Erythroblast (primary cell): Measurements from ENCODE around the gene DPP9.

ENCODE experiments used
- GATA1 ChIP-seq: IDR thresholded peaks from 2 replicates; pipeline ENCODE4 v1.6.1; 2011; ENCODE audit warnings: low read depth, mild to moderate bottlenecking, control low read depth, low read length, moderate library complexity
- POLR2A ChIP-seq: IDR thresholded peaks from 2 replicates; pipeline ENCODE4 v1.6.1; 2011; ENCODE audit warnings: mild to moderate bottlenecking, low read length

DNA sequence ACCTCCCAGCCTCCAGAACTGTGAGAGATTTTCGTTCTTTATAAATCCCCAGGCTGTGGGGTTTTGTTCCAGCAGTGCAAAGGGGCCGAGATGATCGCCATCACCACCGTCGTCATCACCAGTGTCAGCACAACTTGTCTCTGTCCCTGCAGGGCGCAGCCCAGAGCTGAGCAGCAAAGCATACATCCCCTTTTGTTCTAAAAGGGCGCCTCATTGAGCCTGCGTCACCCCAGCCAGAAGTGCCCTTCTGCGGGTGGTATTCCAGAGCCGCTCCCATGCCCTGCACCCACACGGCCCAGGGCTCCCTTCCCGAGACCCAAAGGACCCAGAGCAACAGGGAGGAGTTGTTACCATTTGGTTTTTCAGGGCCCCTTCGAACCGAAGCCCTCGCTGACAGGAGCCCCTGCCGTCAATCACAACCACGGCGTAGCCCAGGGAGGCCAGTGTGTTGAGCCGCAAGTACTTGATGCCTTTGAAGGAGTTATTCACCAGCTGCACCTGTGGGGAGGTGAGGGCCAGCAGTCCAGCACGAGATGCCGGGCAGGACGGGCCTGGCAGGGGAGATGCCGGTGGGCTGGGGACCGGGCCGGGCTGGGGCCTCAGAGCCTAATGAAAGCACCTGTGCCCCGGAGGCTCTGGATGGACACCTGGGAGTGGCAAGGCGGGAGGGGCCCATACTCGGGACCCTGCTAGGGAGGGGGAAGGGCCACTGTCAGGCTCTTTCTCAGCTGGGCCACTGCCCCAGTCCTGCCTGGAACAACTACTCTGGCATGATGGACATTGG lies 39.1 kb downstream of the DPP9 start:
- TF ChIP-seq POLR2A (no peak), GATA1 (no peak)
